Glomerular visceral epithelial cell (primary cell): ENCODE data around the gene PMF1.
A peak's percentile ranks its signal among the peaks of the same experiment; 100 is the strongest.
"Not testable (repeated sequence)": the region's sequence is repeated elsewhere in the genome, so short reads cannot be mapped to it uniquely, and the experiment has no call there.

Source experiments
- DNase-seq: peaks from one replicate; pipeline ENCODE4 v3.0.0-alpha.2; 2016; ENCODE audit errors: extremely low spot score

PMF1 gene

GRCh38 chr1:156212833-156213643, at the start of gene PMF1:
TSS of gene PMF1 (plus strand) at chr1:156213007. CDS start at chr1:156213016, 9 bp downstream.
- peak; percentile 96 for DNase-seq

- DNase-seq: no peak
Measured at GRCh38 chr1:156163712-156164111, 49.1 kb upstream of the PMF1 start.

DNA sequence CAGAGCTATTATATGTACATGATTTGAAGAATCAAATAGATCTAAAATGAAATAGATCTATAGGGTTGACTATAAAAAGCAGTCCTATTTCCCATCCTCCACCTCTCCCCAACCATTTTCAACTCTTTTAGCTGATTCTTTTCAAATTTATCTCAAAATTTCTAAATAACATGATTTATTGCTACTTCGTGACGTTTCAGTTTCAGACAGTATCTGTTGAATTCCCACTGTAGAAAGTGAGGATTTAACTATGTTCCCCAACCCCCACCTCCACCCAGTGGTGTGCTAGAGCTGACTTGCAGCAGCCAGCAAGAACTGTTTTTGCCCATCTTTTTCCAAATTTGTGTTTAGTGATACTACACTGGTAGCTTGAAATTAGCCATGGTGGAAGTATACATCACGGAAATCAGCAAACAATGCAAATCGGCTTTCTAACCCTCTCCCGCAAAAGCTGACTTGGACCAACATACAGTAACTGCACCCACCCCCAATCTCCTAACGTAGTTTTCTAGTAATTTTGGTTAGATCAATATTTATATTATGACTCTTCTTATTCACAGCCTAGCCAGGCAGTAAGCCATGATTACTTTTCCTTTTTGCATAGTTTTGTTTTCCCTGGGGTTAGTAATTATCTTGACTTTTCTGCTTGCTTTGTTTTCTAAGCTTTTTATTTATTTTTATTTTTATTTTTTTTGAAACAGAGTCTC, 48.5 kb upstream of the PMF1 start:
- no peak for DNase-seq

DNA sequence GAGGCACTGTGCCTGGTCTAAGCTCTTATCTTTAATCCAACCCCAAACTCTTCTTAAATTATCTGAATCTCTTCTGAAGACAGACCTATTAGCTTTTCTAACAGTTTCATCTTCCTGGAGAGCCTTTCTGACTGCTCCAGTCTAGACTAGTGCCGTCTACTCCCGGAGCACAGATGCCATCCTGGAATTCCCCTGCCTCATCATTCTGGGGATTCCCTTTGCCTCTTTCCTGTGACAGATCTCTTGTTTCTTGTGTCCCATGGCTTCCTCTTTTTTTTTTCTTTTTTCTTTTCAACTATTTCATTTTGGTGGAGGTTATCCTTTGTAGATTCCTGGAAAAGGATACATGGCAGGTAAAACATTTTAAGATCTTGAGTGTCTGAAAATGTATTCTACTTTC, 47.7 kb upstream of the PMF1 start:
- peak; percentile 60 for DNase-seq

GRCh38 chr1:156167536-156167935, 45.3 kb upstream of the PMF1 start:
- DNase-seq: no peak

- DNase-seq: no peak
Measured at GRCh38 chr1:156172696-156173470, 39.9 kb upstream of the PMF1 start.

DNA sequence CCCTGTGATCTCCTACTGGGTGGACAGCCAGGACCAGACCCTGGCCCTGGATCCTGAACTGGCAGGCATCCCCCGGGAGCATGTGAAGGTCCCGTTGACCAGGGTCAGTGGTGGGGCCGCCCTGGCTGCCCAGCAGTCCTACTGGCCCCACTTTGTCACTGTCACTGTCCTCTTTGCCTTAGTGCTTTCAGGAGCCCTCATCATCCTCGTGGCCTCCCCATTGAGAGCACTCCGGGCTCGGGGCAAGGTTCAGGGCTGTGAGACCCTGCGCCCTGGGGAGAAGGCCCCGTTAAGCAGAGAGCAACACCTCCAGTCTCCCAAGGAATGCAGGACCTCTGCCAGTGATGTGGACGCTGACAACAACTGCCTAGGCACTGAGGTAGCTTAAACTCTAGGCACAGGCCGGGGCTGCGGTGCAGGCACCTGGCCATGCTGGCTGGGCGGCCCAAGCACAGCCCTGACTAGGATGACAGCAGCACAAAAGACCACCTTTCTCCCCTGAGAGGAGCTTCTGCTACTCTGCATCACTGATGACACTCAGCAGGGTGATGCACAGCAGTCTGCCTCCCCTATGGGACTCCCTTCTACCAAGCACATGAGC, 36.1 kb upstream of the PMF1 start:
- DNase-seq: no peak

DNA sequence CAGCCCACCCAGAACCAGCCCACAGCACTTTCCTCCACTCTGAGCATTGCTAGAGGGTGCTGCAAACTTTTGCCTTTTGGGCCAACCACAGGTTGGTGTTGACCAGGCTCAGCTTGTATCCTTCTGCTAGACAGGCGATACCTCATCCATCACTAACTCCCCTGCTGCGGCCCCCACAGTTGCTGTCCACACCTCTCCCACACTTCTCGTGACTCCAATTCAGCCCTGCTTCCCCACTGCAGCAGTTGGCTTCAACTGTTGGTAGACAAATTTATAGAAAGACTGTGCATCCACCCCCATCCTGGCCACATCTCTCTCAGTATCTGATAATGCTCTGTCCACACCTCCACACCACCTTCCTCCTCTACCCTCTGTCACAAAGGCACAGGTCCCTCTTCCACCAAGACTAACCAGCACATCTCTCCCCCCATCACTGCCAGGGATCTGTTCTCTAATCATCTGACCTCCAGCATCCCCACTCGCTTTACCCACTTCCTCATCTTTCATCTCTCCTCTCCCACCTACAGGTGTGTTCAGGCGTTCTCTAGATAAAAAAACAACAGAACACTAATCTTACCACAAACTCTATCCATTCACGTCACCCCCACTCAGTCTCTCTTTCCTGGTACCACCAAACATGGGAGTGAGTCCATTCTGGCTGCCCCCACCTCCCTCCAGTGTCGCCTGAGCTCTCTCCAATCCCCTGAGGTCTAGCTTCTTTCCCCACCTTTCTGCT, 34.7 kb upstream of the PMF1 start:
- no peak for DNase-seq

- DNase-seq: no peak
Measured at GRCh38 chr1:156180471-156180870, 32.3 kb upstream of the PMF1 start.

DNA sequence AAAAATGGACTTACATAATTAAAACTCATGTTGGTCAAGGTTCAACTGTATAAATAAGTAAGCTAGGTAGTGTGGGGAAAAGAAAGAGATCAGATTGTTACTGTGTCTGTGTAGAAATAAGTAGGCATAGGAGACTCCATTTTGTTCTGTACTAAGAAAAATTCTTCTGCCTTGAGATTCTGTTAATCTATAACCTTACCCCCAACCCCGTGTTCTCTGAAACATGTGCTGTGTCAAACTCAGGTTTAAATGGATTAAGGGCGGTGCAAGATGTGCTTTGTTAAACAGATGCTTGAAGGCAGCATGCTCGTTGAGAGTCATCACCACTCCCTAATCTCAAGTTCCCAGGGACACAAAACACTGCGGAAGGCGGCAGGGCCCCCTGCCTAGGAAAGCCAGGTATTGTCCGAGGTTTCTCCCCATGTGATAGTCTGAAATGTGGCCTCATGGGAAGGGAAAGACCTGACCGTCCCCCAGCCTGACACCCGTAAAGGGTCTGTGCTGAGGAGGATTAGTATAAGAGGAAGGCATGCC, 31.3 kb upstream of the PMF1 start:
- not testable (repeated sequence) for DNase-seq

DNA sequence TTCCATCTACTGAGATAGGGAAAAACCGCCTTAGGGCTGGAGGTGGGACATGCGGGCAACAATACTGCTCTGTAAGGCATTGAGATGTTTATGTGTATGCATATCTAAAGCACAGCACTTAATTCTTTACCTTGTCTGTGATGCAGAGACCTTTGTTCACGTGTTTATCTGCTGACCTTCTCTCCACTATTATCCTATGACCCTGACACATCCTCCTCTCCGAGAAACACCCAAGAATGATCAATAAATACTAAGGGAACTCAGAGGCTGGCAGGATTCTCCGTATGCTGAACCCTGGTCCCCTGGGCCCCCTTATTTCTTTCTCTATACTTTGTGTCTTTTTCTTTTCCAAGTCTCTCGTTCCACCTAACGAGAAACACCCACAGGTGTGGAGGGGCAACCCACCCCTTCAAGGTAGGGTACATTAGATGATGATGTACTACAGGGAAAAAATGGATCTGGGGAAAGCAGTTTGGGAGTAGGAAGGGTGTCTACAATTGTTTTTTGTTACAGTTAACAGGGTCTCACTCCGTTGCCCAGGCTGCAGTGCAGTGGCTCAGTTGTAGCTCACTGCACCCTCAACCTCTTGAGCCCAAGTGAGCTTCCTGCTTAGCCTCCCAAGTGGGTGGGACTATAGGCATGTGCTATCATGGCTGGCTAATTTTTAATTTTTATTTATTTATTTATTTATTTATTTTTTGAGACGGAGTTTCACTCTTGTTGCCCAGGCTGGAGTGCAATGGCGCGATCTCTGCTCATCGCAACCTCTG, 30.6 kb upstream of the PMF1 start:
- DNase-seq: not testable (repeated sequence)

DNA sequence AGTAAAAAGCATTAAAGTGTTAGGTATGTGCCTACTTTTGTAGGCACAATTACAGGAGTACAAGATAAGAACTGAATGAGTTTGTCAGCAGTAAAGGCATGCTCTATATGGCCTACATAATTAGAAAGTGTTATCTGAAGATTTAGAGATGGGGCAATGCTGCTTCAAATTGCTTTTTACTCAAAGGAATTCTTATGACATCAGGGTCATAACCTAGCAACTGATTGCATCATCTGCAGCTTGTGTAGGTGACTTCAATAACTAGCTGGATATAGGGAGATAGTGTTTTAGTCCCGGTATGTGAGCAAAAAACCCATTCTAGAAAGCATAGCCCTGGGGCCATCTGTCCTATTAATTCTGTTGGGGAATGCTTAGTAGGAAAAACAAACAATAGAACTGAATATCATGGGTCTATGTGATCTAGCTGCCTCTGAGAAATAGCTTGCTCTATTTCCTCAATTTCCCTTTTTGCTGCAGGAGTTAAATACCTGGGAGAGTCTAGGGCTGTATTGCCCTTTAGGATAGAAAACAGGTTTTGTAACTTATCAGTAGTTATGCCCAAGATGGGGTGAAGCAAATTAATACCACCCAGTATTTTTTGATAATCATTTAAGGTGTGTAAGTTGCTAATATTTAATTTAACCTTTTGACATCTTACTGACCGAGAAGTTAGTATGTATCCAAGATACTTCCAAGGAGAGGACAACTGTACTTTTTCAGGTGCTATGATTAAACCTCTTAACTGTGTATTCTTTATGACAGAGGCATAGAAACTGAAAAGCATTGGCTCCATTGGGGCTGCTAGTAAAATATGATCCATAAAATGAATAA, 26.2 kb upstream of the PMF1 start:
- not testable (repeated sequence) for DNase-seq

DNA sequence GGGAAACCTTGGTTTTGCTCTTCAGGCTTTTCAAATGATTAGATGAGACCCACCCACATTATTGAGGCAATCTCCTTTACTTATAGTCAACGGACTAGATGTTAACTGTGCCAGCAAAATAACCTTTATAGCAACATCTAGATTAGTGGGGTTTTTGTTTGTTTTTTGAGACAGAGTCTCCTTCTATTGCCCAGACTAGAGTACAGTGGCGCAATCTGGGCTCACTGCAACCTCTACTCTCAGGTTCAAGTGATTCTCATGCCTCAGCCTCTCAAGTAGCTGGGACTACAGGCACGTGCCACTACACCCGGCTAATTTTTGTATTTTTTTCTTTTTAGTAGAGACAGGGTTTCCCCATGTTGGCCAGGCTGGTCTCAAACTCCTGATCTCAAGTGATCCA, 22.5 kb upstream of the PMF1 start:
- DNase-seq: not testable (repeated sequence)

- DNase-seq: no peak
Measured at GRCh38 chr1:156191292-156191964, 21.4 kb upstream of the PMF1 start.

DNA sequence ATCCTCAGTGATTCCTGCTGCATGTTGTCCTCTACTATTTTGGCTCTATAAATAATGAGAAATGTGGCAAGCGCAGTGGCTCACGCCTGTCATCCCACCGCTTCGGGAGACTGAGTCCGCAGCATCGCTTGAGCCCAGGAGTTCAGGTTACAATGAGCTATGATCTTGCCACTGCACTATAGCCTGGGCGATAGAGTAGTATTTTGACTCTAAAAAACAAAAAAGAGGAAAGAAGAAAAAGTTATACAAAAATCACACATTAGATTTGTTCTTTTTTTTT, 19.7 kb upstream of the PMF1 start:
- DNase-seq: no peak

DNA sequence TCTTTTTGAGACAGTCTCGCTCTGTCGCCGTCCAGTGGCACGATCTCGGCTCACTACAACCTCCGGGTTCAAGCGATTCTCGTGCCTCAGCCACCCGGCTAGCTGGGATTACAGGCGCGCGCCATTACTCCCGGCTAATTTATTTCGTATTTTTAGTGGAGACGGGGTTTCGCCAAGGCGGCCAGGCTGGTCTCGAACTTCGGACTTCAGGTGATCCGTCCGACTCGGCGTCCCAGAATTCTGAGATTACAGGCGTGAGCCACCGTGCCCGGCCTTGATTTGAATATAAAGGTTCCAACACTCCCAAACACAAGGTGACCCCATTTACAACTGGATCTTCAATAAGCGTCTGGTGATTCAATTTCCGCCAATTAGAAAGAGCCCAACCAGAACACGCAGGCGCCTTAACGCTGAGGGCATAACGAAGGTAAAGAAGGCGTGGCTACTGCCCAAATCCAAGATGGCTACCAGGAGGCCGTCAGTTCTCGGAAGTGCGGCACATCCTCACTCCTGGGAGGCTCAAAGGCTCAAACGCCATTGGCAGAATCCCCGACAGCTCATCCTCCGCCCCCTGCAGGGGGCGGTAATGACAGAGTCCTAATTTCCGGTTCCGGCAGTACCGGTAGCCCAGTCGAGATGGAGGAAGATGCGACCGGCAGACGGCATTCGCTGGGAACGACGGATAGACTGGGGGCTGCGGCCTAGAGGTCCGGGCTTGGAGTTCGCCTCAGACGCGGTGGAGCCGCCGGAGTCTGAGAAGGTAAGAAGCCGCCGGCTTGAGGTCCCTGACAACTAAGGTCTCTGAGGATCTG, 19.1 kb upstream of the PMF1 start, which contains the start of gene SLC25A44:
Gene SLC25A44, plus strand, starts transcription at position 617 of the 812 bp plus-strand sequence. CDS start 5,744 bp downstream, outside the sequence.
- DNase-seq: peak; percentile 99

GRCh38 chr1:156194300-156194652, 18.5 kb upstream of the PMF1 start:
- DNase-seq: peak; percentile 13

- DNase-seq: no peak
Measured at GRCh38 chr1:156195853-156196252, 17.0 kb upstream of the PMF1 start.
